Endodermal cell (in vitro differentiated cells): Measurements from ENCODE around the gene CGB7. TPM values are rescaled to one million over a fixed set of nuclear protein-coding genes. Genes with fewer than 3 reads are reported as not detected.
"Not testable (repeated sequence)": the region's sequence is repeated elsewhere in the genome, so short reads cannot be mapped to it uniquely, and the experiment has no call there.

Source experiments
- DNase-seq: peaks from one replicate; pipeline ENCODE4 v3.0.0-alpha.2; 2017
- H3K27ac ChIP-seq: 2 replicates; pipeline ENCODE4 v1.5.1; 2013; ENCODE audit warnings: mild to moderate bottlenecking, low read depth, low read length, moderate library complexity
- H3K27me3 ChIP-seq: 2 replicates; pipeline ENCODE4 v1.6.1; 2013; ENCODE audit warnings: mild to moderate bottlenecking, low read length, moderate library complexity; ENCODE audit not compliant: insufficient read depth, control insufficient read depth, poor library complexity, severe bottlenecking
- H3K36me3 ChIP-seq: 2 replicates; pipeline ENCODE4 v1.7.0; 2013; ENCODE audit warnings: mild to moderate bottlenecking, low read length, moderate library complexity; ENCODE audit not compliant: control insufficient read depth, insufficient read depth
- H3K4me1 ChIP-seq: one replicate; pipeline ENCODE4 v1.7.0; 2013; ENCODE audit warnings: low read length; ENCODE audit not compliant: control insufficient read depth, insufficient read depth
- H3K4me3 ChIP-seq: 2 replicates; pipeline ENCODE4 v1.5.1; 2013; ENCODE audit warnings: mild to moderate bottlenecking, low read length, moderate library complexity
- H3K9ac ChIP-seq: 2 replicates; pipeline ENCODE4 v1.6.1; 2013; ENCODE audit warnings: mild to moderate bottlenecking, low read length, moderate library complexity; ENCODE audit not compliant: poor library complexity, severe bottlenecking; ENCODE audit errors: extremely low read depth
- H3K9me3 ChIP-seq: 2 replicates; pipeline ENCODE4 v1.6.1; 2013; ENCODE audit warnings: mild to moderate bottlenecking, low read length, moderate library complexity; ENCODE audit not compliant: control insufficient read depth
- H3K27ac Mint-ChIP-seq: 2 replicates; pipeline ENCODE4 v1.8.0; 2020; ENCODE audit warnings: mixed read lengths
- H3K27me3 Mint-ChIP-seq: 2 replicates; pipeline ENCODE4 v1.8.0; 2021; ENCODE audit warnings: mild to moderate bottlenecking, mixed read lengths; ENCODE audit not compliant: insufficient read depth
- H3K36me3 Mint-ChIP-seq: 2 replicates; pipeline ENCODE4 v1.8.0; 2020; ENCODE audit warnings: low read depth, mixed read lengths
- H3K4me1 Mint-ChIP-seq: 2 replicates; pipeline ENCODE4 v1.8.0; 2020; ENCODE audit warnings: mixed read lengths
- H3K4me3 Mint-ChIP-seq: 2 replicates; pipeline ENCODE4 v1.8.0; 2020; ENCODE audit warnings: mild to moderate bottlenecking, moderate library complexity, mixed read lengths
- H3K9me3 Mint-ChIP-seq: 2 replicates; pipeline ENCODE4 v1.8.0; 2020; ENCODE audit warnings: mild to moderate bottlenecking, mixed read lengths
- CTCF ChIP-seq: fragments of 200-600 bp; sonication (generic); conservative IDR thresholded peaks from 2 replicates; pipeline ENCODE4 v1.5.0; 2021; ENCODE audit warnings: antibody characterized with exemption, mild to moderate bottlenecking
- WGBS, 2 experiments: methylation state at CpG; one replicate each; pipeline versions ENCODE4 v1.1.5 to v1.1.7; 2013; ENCODE audit warnings: missing lambda C conversion rate in 2 of 2, mixed read lengths in 1 of 2; ENCODE audit not compliant: insufficient coverage in 1 of 2, insufficient read length in 1 of 2; 5-methylcytosine and 5-hydroxymethylcytosine counted together
- total RNA-seq, 2 donors: library from RNA; stranded (reverse); fragmentation: NEBNext Ultra II Directional in 1 of 2; extraction: Animal tissue kit (Norgen Biotek cat#: 25700) in 1 of 2; gene quantifications; 2 replicates in 1 of 2; 3 replicates in 1 of 2; pipeline ENCODE4 v1.2.1, GENCODE V29; 2021

Gene CGB7
- total RNA-seq, 2 donors from 2014 or later = 1.5 to 2.9 TPM

GRCh38 chr19:49074869-49075268 lies 17.3 kb upstream of the CGB7 start:
- peaks cover 49% of the 10 kb centered on the region for H3K27me3 ChIP-seq

GRCh38 chr19:49073514-49074378 lies 16.2 kb upstream of the CGB7 start:
- WGBS, 2 experiments = 79 to 82% methylated on average over 18 to 21 of the region's 23 CpGs
- peak; percentile 80 for DNase-seq

More at GRCh38 chr19:49074869-49075268, 17.3 kb upstream of the CGB7 start:
- H3K9ac ChIP-seq, H3K36me3 Mint-ChIP-seq, H3K4me1 Mint-ChIP-seq, H3K4me3 Mint-ChIP-seq, H3K4me3 ChIP-seq, H3K27ac ChIP-seq, H3K9me3 ChIP-seq, H3K4me1 ChIP-seq, H3K36me3 ChIP-seq, H3K27ac Mint-ChIP-seq: not testable (repeated sequence)
- peak; percentile 77 for TF ChIP-seq CTCF
- peaks cover 73% of the 10 kb centered on the region for H3K27me3 Mint-ChIP-seq
- DNase-seq = peak; percentile 76
- peaks cover 10% of the 10 kb centered on the region for H3K9me3 Mint-ChIP-seq
- WGBS, 2 experiments = 16 to 30% methylated on average over 6 to 7 of the region's 9 CpGs

GRCh38 chr19:49071860-49072547 lies 14.5 kb upstream of the CGB7 start:
- peak; percentile 95 for DNase-seq
- TF ChIP-seq CTCF = no peak
- no peak overlapping the region for H3K4me3 ChIP-seq

More at GRCh38 chr19:49073514-49074378, 16.2 kb upstream of the CGB7 start:
- H3K27ac Mint-ChIP-seq = no peak overlapping the region
- TF ChIP-seq CTCF = peak; percentile 70
- Histone ChIP-seq H3K27me3 (peaks cover 56% of the 10 kb centered on the region), H3K4me3 (no peak overlapping the region), H3K9me3 (no peaks in the 10 kb centered on the region), H3K9ac (no peak overlapping the region), H3K27ac (no peak overlapping the region), H3K36me3 (no peaks in the 10 kb centered on the region), H3K4me1 (no peaks in the 10 kb centered on the region)
- H3K36me3 Mint-ChIP-seq = peaks cover 2% of the 10 kb centered on the region
- H3K9me3 Mint-ChIP-seq = peaks cover 10% of the 10 kb centered on the region
- peaks cover 76% of the 10 kb centered on the region for H3K27me3 Mint-ChIP-seq
- no peaks in the 10 kb centered on the region for H3K4me1 Mint-ChIP-seq
- H3K4me3 Mint-ChIP-seq = no peak overlapping the region

More at GRCh38 chr19:49071860-49072547, 14.5 kb upstream of the CGB7 start:
- Histone ChIP-seq H3K9me3 (no peaks in the 10 kb centered on the region), H3K4me1 (no peaks in the 10 kb centered on the region), H3K36me3 (no peaks in the 10 kb centered on the region), H3K27me3 (peaks cover 69% of the 10 kb centered on the region), H3K9ac (no peak overlapping the region), H3K27ac (no peak overlapping the region)
- peaks cover 83% of the 10 kb centered on the region for H3K27me3 Mint-ChIP-seq
- H3K9me3 Mint-ChIP-seq = peaks cover 10% of the 10 kb centered on the region
- peaks cover 2% of the 10 kb centered on the region for H3K36me3 Mint-ChIP-seq
- no peaks in the 10 kb centered on the region for H3K4me1 Mint-ChIP-seq
- H3K27ac Mint-ChIP-seq = no peak overlapping the region
- H3K4me3 Mint-ChIP-seq = peak overlapping the region; percentile 21
- 20 to 25% methylated on average over 43 to 93 of the region's 93 CpGs for WGBS, 2 experiments
